ENCODE results near the gene TEX44. TPM values are rescaled to one million over a fixed set of nuclear protein-coding genes. Genes with fewer than 3 reads are reported as not detected.

TEX44 gene
- total and polyA plus RNA-seq, 2 of the 13 experiments (the other 11 are each of a cell fraction or from before 2014, with no cell fraction given): not detected

GRCh38 chr2:231613663-231614558 lies 21.2 kb downstream of the TEX44 start (continued):
- TF ChIP-seq POLR2G (IDR thresholded peaks at IDR 0.05; ENCODE audit: low read depth, low read length): no peak; the same call in 1 of the 2 replicates
- 0 out of 2 replicates have a peak, but pooled peaks have one; percentile 61 for TF ChIP-seq ZNF737 (CRISPR knock-in tag; IDR thresholded peaks at IDR 0.05; ENCODE audit: borderline replicate concordance)
- TF ChIP-seq KDM1A (CRISPR knock-in tag; IDR thresholded peaks at IDR 0.05): 0 out of 2 replicates have a peak, but pooled peaks have one; percentile 62
- TF ChIP-seq GATAD1 (CRISPR knock-in tag; IDR thresholded peaks at IDR 0.05): no peak
- peak; percentile 64 for TF ChIP-seq YEATS2 (CRISPR knock-in tag; IDR thresholded peaks at IDR 0.05; ENCODE audit: borderline replicate concordance)
- peak; percentile 61 for TF ChIP-seq SPEN (CRISPR knock-in tag; IDR thresholded peaks at IDR 0.05; ENCODE audit: low read depth)
- peak; percentile 51; the same call in 1 of the 2 replicates for TF ChIP-seq GZF1 (CRISPR knock-in tag; IDR thresholded peaks at IDR 0.05)
- TF ChIP-seq, protein P1, sequence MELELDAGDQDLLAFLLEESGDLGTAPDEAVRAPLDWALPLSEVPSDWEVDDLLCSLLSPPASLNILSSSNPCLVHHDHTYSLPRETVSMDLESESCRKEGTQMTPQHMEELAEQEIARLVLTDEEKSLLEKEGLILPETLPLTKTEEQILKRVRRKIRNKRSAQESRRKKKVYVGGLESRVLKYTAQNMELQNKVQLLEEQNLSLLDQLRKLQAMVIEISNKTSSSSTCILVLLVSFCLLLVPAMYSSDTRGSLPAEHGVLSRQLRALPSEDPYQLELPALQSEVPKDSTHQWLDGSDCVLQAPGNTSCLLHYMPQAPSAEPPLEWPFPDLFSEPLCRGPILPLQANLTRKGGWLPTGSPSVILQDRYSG (CRISPR knock-in tag; IDR thresholded peaks at IDR 0.05): peak; percentile 87; the same call in 1 of the 2 replicates
- peak; percentile 68 for TF ChIP-seq REXO4 (CRISPR knock-in tag; IDR thresholded peaks at IDR 0.05; ENCODE audit: borderline replicate concordance)
- TF ChIP-seq ZMAT3 (CRISPR knock-in tag; conservative IDR thresholded peaks at IDR 0.05): peak; percentile 83
- TF ChIP-seq, protein P2, sequence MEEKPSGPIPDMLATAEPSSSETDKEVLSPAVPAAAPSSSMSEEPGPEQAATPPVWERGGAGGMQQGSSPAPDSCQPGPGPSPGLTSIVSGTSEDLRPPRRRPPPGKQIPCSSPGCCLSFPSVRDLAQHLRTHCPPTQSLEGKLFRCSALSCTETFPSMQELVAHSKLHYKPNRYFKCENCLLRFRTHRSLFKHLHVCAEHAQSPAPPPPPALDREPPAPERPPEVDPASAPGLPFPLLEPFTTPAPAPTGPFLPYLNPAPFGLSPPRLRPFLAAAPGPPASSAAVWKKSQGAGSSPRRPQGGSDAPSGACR (CRISPR knock-in tag; IDR thresholded peaks at IDR 0.05): no peak
- TF ChIP-seq MIER2 (CRISPR knock-in tag; IDR thresholded peaks at IDR 0.05): no peak
- peak; percentile 94; the same call in 1 of the 2 replicates for TF ChIP-seq ZNF274 (CRISPR knock-in tag; IDR thresholded peaks at IDR 0.05)
- TF ChIP-seq HCFC1 (IDR thresholded peaks at IDR 0.05; ENCODE audit: low read depth, low read length): no peak
- TF ChIP-seq, protein P3, sequence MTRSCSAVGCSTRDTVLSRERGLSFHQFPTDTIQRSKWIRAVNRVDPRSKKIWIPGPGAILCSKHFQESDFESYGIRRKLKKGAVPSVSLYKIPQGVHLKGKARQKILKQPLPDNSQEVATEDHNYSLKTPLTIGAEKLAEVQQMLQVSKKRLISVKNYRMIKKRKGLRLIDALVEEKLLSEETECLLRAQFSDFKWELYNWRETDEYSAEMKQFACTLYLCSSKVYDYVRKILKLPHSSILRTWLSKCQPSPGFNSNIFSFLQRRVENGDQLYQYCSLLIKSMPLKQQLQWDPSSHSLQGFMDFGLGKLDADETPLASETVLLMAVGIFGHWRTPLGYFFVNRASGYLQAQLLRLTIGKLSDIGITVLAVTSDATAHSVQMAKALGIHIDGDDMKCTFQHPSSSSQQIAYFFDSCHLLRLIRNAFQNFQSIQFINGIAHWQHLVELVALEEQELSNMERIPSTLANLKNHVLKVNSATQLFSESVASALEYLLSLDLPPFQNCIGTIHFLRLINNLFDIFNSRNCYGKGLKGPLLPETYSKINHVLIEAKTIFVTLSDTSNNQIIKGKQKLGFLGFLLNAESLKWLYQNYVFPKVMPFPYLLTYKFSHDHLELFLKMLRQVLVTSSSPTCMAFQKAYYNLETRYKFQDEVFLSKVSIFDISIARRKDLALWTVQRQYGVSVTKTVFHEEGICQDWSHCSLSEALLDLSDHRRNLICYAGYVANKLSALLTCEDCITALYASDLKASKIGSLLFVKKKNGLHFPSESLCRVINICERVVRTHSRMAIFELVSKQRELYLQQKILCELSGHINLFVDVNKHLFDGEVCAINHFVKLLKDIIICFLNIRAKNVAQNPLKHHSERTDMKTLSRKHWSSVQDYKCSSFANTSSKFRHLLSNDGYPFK (CRISPR knock-in tag; IDR thresholded peaks at IDR 0.05; ENCODE audit: borderline replicate concordance): peak; percentile 69; the same call in 1 of the 2 replicates
- TF ChIP-seq JUNB (CRISPR knock-in tag; IDR thresholded peaks at IDR 0.05; ENCODE audit: borderline replicate concordance): no peak
- TF ChIP-seq ISL2 (CRISPR knock-in tag; IDR thresholded peaks at IDR 0.05): no peak
- TF ChIP-seq, protein P4, sequence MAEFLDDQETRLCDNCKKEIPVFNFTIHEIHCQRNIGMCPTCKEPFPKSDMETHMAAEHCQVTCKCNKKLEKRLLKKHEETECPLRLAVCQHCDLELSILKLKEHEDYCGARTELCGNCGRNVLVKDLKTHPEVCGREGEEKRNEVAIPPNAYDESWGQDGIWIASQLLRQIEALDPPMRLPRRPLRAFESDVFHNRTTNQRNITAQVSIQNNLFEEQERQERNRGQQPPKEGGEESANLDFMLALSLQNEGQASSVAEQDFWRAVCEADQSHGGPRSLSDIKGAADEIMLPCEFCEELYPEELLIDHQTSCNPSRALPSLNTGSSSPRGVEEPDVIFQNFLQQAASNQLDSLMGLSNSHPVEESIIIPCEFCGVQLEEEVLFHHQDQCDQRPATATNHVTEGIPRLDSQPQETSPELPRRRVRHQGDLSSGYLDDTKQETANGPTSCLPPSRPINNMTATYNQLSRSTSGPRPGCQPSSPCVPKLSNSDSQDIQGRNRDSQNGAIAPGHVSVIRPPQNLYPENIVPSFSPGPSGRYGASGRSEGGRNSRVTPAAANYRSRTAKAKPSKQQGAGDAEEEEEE (CRISPR knock-in tag; IDR thresholded peaks at IDR 0.05; ENCODE audit: borderline replicate concordance): no peak
- no peak for TF ChIP-seq ZNF513 (CRISPR knock-in tag; conservative IDR thresholded peaks at IDR 0.05)
